Gastroesophageal sphincter (tissue), 4 donors: ENCODE data around the gene MARCHF6. TPM values are rescaled to one million over a fixed set of nuclear protein-coding genes. Genes with fewer than 3 reads are reported as not detected.

Source experiments
- ATAC-seq: fragments of 150-250 bp; one replicate; pipeline ENCODE4 v1.9.1; 2016; ENCODE audit warnings: mild to moderate bottlenecking, moderate library complexity
- H3K27ac ChIP-seq, 4 donors: fragments of 200-600 bp; sonication (generic) in 3 of 4; 1 replicate in 3 of 4; 2 replicates in 1 of 4; pipeline ENCODE4 v1.5.1; 2016 to 2019
- H3K27me3 ChIP-seq: fragments of 200-600 bp; sonication (generic); one replicate; pipeline ENCODE4 v1.5.1; 2019
- H3K36me3 ChIP-seq, 2 donors: fragments of 200-600 bp; sonication (generic); one replicate each; pipeline ENCODE4 v1.5.1; 2019; ENCODE audit warnings: control low read depth in 1 of 2
- H3K4me1 ChIP-seq, 3 donors: fragments of 200-600 bp; sonication (generic); 1 replicate in 2 of 3; 2 replicates in 1 of 3; pipeline ENCODE4 v1.5.1; 2016 to 2019; ENCODE audit warnings: control low read depth in 2 of 3
- H3K4me3 ChIP-seq, 2 donors: fragments of 200-600 bp; sonication (generic); one replicate each; pipeline ENCODE4 v1.5.1; 2019; ENCODE audit warnings: mild to moderate bottlenecking in 1 of 2, moderate library complexity in 1 of 2
- H3K9me3 ChIP-seq, 3 donors: fragments of 200-600 bp; sonication (generic); one replicate each; pipeline ENCODE4 v1.5.1; 2017 to 2019; ENCODE audit warnings: control low read depth in 2 of 3
- CTCF ChIP-seq, 4 experiments: fragments of 200-600 bp in 2 of 4; fragments of 450-650 bp in 2 of 4; sonication (generic) in 1 of 4; IDR thresholded peaks; one replicate each; pipeline ENCODE4 v1.5.1; 2017 to 2019; ENCODE audit warnings: antibody characterized with exemption in 4 of 4, mild to moderate bottlenecking in 2 of 4, moderate library complexity in 2 of 4
- EP300 ChIP-seq: sonication (generic); formaldehyde crosslinking; IDR thresholded peaks from one replicate; pipeline ENCODE4 v1.6.1; 2017; ENCODE audit warnings: antibody characterized with exemption, mild to moderate bottlenecking
- POLR2A ChIP-seq, 2 donors: fragments of 450-650 bp; IDR thresholded peaks; one replicate each; pipeline ENCODE4 v1.6.1; 2017; ENCODE audit warnings: antibody characterized with exemption in 2 of 2, mild to moderate bottlenecking in 2 of 2, moderate library complexity in 1 of 2
- POLR2AphosphoS5 ChIP-seq: sonication (generic); formaldehyde crosslinking; IDR thresholded peaks from one replicate; pipeline ENCODE4 v1.6.1; 2017; ENCODE audit warnings: antibody characterized with exemption
- WGBS, 2 donors: methylation state at CpG; one replicate each; pipeline ENCODE4 v1.1.5; 2018; ENCODE audit warnings: low coverage in 1 of 2; 5-methylcytosine and 5-hydroxymethylcytosine counted together
- total RNA-seq, 4 donors: library from RNA; depleted of rRNA; stranded (reverse); fragments of >200 nt; gene quantifications; one replicate each; pipeline ENCODE4 v1.1.0, GENCODE V29; 2016

The MARCHF6 gene
- total RNA-seq, 4 donors from 2014 or later = 69.9 to 106 (median 93.9) TPM

GRCh38 chr5:10319202-10319851 lies 34.2 kb upstream of the MARCHF6 start:
- Histone ChIP-seq H3K36me3 (no peaks in the 10 kb centered on the region), H3K27ac (no peak overlapping the region), H3K4me3 (no peak overlapping the region), H3K27me3 (no peaks in the 10 kb centered on the region), H3K9me3 (no peaks in the 10 kb centered on the region), H3K4me1 (peaks cover 0 to 2% (median 0%) of the 10 kb centered on the region in 3 donors)
- WGBS, 2 donors = 66 to 83% methylated on average over 2 to 10 of the region's 11 CpGs
- no peak for TF ChIP-seq POLR2A (IDR thresholded peaks at IDR 0.05)
- TF ChIP-seq POLR2AphosphoS5 = no peak
- TF ChIP-seq CTCF (IDR thresholded peaks at IDR 0.05) = no peak
- TF ChIP-seq EP300 = no peak
- peak; percentile 39 for ATAC-seq

GRCh38 chr5:10320793-10321192 lies 32.7 kb upstream of the MARCHF6 start:
- no peaks in the 10 kb centered on the region for H3K27me3 ChIP-seq
- H3K27ac ChIP-seq = no peak overlapping the region
- no peak for ATAC-seq
- peaks cover 0 to 8% (median 0%) of the 10 kb centered on the region in 3 donors for H3K4me1 ChIP-seq
- TF ChIP-seq CTCF (IDR thresholded peaks at IDR 0.05) (no peak), POLR2A (IDR thresholded peaks at IDR 0.05) (no peak), POLR2AphosphoS5 (no peak), EP300 (no peak)
- H3K4me3 ChIP-seq = no peak overlapping the region
- 64 to 67% methylated on average over 3 of the region's 3 CpGs for WGBS, 2 donors
- H3K9me3 ChIP-seq = no peaks in the 10 kb centered on the region
- H3K36me3 ChIP-seq = no peaks in the 10 kb centered on the region

DNA sequence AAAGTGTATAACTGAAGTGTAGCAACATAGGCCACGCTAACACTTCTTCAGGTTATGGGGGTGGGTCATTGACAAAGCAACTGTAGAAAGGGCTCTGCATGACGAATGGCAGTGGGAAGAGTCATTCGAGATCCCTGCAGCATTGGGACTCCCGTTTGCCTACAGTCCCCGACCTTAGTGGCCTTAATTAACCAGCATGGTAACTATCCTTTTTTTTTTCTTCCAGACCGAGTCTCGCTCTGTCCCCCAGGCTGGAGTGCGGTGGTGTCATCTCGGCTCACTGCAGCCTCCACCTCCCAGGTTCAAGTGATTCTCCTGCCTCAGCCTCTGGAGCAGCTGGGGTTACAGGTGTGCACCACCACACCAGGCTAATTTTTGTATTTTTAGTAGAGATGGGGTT lies 31.6 kb upstream of the MARCHF6 start:
- Histone ChIP-seq H3K27me3 (no peaks in the 10 kb centered on the region), H3K4me1 (peaks cover 0 to 8% (median 0%) of the 10 kb centered on the region in 3 donors), H3K4me3 (no peak overlapping the region), H3K36me3 (no peaks in the 10 kb centered on the region), H3K27ac (no peak overlapping the region), H3K9me3 (no peaks in the 10 kb centered on the region)
- TF ChIP-seq EP300 (no peak), POLR2AphosphoS5 (no peak), POLR2A (IDR thresholded peaks at IDR 0.05) (no peak), CTCF (IDR thresholded peaks at IDR 0.05) (no peak)
- no peak for ATAC-seq
- 85 to 92% methylated on average over 6 of the region's 9 CpGs for WGBS, 2 donors

- H3K4me1 ChIP-seq = peaks cover 0 to 8% (median 0%) of the 10 kb centered on the region in 3 donors
- no peaks in the 10 kb centered on the region for H3K36me3 ChIP-seq
- no peaks in the 10 kb centered on the region for H3K9me3 ChIP-seq
- no peak for ATAC-seq
- no peak overlapping the region for H3K4me3 ChIP-seq
- 80 to 81% methylated on average over 5 to 6 of the region's 6 CpGs for WGBS, 2 donors
- no peak overlapping the region for H3K27ac ChIP-seq
- TF ChIP-seq POLR2A (IDR thresholded peaks at IDR 0.05) (no peak), EP300 (no peak), POLR2AphosphoS5 (no peak), CTCF (IDR thresholded peaks at IDR 0.05) (no peak)
- no peaks in the 10 kb centered on the region for H3K27me3 ChIP-seq
Measured at GRCh38 chr5:10323588-10324488, 29.7 kb upstream of the MARCHF6 start.
